ENCODE measurements around the gene KRT33A.
"Not testable (repeated sequence)": the region's sequence is repeated elsewhere in the genome, so short reads cannot be mapped to it uniquely, and the experiment has no call there.

KRT33A gene

GRCh38 chr17:41367426-41368075, 16.9 kb upstream of the KRT33A start:
- no peak for DNase-seq

DNA sequence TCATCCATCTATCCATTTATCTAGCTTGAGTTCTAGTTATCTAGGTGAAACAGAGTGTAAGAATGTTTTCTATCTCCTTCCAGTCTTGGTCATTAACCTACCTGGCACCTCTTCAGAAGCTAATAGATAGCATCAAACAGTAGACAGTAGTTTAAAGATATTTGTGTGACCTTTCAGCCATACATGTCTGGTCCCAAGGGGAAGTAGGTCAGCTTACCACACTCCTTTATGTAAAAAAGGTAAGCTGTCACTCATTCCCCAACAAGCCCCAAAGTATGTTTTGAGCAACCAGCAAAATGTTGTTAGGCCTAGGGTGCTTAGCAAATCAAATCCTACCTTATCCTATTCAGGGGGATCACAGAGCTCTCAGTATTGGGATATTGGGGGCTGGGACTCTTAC, 15.4 kb upstream of the KRT33A start:
- no peak for DNase-seq
- in situ Hi-C loops (cut with MboI; ENCODE audit: low pct_unique_long_range_greater_than_20kb, low sequenced_read_pairs), result no loop called here

More at GRCh38 chr17:41367426-41368075, 16.9 kb upstream of the KRT33A start:
- in situ Hi-C loops (cut with MboI; ENCODE audit: low pct_unique_long_range_greater_than_20kb, low sequenced_read_pairs), result no loop called here

DNA sequence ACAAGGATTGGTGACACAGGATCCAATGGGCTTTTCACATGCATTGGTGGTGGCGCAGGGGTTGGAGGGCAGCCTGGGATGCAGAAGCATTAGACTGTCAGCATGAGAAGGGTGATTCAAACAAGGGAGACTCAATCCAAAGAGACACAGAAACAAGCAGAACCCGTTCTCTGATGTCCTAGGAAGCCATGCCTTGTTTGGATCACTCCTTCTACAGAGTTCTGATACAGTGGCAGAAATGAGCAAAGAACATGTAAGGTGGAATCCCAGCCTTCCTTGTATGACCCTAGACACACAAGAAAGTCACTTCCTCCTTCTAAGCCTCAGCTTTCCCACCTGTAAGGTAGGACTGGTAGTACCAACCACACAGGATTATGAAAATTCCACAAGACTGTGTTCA, 13.3 kb upstream of the KRT33A start:
- in situ Hi-C loops (cut with MboI; ENCODE audit: low pct_unique_long_range_greater_than_20kb, low sequenced_read_pairs), result no loop called here
- DNase-seq, result no peak

- in situ Hi-C loops (cut with MboI; ENCODE audit: low pct_unique_long_range_greater_than_20kb, low sequenced_read_pairs), result no loop called here
- no peak for DNase-seq
Measured at GRCh38 chr17:41360296-41360995, 9.8 kb upstream of the KRT33A start.

DNA sequence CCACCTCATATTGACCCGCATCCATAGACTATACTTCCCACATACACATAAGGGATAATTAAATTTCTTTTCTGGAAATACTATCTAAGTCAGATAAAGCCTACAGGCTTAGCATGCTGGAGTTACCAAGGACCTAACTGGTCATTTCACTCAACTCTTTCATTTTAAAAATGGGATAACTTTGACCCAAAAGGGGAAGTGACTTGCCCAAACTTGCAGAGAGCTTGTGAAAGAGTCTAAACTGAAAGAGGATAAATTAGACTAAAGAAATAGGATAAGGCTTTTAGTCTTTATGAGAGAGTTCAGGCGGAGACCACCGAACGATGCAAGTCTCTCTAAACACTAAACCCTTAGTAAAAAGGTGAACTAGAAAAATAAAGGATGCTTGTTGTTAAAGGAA, 3.9 kb upstream of the KRT33A start:
- DNase-seq, result peak; percentile 28
- in situ Hi-C loops (cut with MboI; ENCODE audit: low pct_unique_long_range_greater_than_20kb, low sequenced_read_pairs), result no loop called here

DNA sequence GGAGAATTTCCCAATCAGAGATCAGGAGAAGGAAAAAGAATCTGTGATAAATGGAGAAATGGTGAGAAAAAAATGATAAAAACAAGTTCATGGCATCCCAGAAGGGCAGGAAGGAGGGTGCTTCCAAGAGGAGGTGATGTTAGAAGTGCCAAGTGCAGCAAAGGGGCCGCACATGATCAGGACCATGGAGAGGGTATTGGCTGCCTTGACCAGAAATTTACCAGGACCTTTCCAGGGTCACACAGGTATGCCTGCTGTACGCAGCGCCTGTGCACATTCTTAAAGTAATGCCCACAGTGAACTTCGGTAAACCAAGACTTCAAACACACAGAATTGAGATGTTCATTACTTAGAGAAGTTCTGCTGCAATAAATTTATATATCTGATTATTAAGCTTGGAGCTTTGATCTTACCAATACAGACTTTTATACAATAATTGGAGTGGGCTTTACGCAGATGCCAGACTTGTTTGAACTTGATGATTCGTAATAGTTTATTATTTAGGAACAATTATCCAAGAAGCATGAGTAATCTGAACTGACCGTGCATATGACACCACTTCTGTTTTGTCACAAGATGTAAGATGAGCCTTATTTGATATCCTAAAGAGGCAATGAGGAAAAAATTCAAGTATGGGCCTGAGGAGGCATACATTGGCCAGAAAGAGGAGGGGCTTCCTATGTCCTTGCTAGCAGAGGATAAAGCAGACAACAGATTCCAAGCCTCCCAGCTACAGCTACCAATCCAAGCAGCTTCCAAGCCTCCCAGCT, 2.2 kb upstream of the KRT33A start:
- no peak for DNase-seq
- in situ Hi-C loops (cut with MboI; ENCODE audit: low pct_unique_long_range_greater_than_20kb, low sequenced_read_pairs), result no loop called here

- in situ Hi-C loops (cut with MboI; ENCODE audit: low pct_unique_long_range_greater_than_20kb, low sequenced_read_pairs), result no loop called here
- DNase-seq, result no peak
Measured at GRCh38 chr17:41351177-41351576, 549 bp upstream of the KRT33A start.

GRCh38 chr17:41347869-41348760, 2.5 kb downstream of the KRT33A start:
- in situ Hi-C loops (cut with MboI; ENCODE audit: low pct_unique_long_range_greater_than_20kb, low sequenced_read_pairs), result no loop called here
- DNase-seq, result no peak

DNA sequence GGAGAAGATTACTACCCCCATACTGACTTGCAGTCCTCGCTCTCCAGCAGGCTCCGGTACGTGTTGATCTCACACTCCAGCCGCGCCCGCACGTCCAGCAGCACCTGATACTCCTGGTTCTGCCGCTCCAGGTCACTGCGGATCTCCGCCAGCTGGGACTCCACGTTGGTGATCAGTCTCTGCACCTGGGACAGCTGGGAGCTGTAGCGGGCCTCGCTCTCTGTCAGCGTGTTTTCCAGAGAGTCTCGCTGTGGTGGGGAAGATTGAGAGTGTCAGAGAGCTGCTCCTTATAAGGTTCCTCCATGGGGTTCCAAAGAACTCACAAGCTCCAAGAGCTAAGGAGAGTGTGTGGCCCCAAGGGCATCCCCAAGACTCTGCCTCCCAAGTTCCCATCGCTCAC, 4.2 kb downstream of the KRT33A start:
- in situ Hi-C loops (cut with MboI; ENCODE audit: low pct_unique_long_range_greater_than_20kb, low sequenced_read_pairs); DNase-seq: not testable (repeated sequence)

- no peak for DNase-seq
- in situ Hi-C loops (cut with MboI; ENCODE audit: low pct_unique_long_range_greater_than_20kb, low sequenced_read_pairs), result no loop called here
Measured at GRCh38 chr17:41345992-41346391, 4.6 kb downstream of the KRT33A start.

GRCh38 chr17:41343029-41343428, 7.6 kb downstream of the KRT33A start:
- no peak for DNase-seq
- in situ Hi-C loops (cut with MboI; ENCODE audit: low pct_unique_long_range_greater_than_20kb, low sequenced_read_pairs), result no loop called here

DNA sequence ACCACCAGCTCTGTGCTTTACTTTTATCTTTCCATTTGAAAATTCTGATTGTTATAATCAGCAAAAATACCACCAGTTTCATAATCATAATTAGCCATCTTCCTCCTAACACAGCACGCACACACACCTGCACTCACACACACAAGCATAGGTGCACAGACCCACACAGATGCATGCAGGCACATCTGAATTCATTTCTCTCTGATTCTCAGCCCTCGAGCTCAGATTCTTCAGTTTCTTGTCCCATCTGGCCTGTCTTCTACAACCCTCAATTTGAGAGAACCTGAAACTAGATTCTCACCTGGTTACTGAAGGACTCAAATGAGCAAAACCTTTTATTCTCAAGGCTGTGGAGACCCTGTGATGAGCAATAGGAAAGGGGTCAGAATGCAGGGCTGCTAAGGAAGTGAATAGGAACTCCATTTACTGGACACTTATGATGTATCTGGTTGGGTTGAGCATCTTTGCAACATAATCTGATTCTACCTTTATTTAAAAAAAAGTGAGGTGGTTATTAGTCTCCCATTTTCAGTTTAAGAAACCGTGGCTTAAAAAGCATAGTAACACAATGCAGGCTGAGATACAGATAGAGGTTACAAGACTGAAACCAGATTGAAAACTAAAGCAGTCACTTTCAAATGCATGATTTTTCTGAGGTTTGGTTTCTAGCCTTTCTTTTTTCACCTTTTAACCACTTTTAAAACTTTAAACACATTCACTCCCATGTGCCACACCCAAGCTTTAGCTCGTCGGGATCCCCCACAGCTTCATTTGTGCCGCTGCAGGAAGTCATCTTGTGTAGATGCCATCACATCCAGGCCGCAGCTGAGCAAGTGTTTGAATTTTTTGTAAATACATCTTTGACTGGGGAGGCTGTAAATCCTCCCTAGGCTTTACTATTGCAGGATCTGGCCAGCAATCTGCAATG, 9.4 kb downstream of the KRT33A start:
- DNase-seq, result no peak
- in situ Hi-C loops (cut with MboI; ENCODE audit: low pct_unique_long_range_greater_than_20kb, low sequenced_read_pairs), result no loop called here

- no peak for DNase-seq
- in situ Hi-C loops (cut with MboI; ENCODE audit: low pct_unique_long_range_greater_than_20kb, low sequenced_read_pairs), result no loop called here
Measured at GRCh38 chr17:41340494-41340893, 10.1 kb downstream of the KRT33A start.

DNA sequence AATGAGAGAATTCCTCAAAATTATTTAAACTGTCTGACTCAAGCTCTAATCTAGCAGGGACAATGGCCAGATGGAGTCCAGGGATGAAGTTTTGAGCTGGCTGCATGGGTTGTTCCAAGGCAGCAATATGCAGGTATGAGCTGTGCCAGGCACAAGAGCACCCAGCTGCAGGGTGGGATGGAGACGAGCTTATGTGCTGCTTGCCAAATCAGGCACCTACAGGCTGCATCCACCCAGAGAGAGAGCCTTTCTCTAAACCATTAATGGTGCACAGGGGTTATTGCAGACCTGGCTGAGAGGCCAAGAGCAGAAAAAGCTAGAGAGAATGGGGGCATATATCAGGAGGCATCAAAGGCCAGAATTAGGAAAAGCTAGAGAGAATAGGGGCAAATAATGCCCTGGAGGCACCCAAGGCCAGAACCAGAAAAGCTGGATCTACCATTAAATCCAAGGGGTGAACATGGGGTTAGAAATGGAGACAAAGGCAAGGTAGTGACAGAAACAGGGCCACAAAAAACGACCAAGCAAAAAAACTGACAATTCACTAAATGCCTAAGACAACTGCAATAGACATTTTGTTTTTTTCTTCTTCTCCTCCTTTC, 11.0 kb downstream of the KRT33A start:
- in situ Hi-C loops (cut with MboI; ENCODE audit: low pct_unique_long_range_greater_than_20kb, low sequenced_read_pairs), result no loop called here
- DNase-seq, result no peak

GRCh38 chr17:41338961-41339485, 11.6 kb downstream of the KRT33A start:
- no peak for DNase-seq
- in situ Hi-C loops (cut with MboI; ENCODE audit: low pct_unique_long_range_greater_than_20kb, low sequenced_read_pairs), result no loop called here

DNA sequence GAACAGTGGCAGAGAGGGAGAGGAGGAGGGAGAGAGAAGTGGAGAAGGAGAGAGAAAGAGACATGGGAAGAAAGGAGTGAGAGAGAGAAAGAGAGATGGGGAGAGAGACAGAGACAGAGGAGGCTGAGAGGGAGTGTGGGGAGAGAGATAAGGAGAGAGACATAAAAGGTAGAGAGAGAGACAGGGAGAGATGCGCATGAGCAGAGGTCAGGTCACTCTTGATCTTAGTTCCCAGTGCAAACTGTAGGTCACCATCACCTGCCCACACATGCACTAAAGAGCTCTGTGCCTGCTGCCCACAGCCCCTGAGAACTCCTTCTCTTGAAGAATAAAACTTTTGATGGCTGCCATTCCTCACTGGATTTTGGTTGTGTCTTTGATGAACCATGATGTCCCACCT, 14.9 kb downstream of the KRT33A start:
- DNase-seq, result no peak
- in situ Hi-C loops (cut with MboI; ENCODE audit: low pct_unique_long_range_greater_than_20kb, low sequenced_read_pairs), result no loop called here

- no peak for DNase-seq
- in situ Hi-C loops (cut with MboI; ENCODE audit: low pct_unique_long_range_greater_than_20kb, low sequenced_read_pairs), result no loop called here
Measured at GRCh38 chr17:41334385-41335305, 16.0 kb downstream of the KRT33A start.
